Measurements from ENCODE around the gene RNF213.
"Not testable (repeated sequence)": the region's sequence is repeated elsewhere in the genome, so short reads cannot be mapped to it uniquely, and the experiment has no call there.

RNF213 gene

GRCh38 chr17:80274331-80274730 is 13.7 kb downstream of the RNF213 start:
- TF ChIP-seq CTCF (conservative IDR thresholded peaks at IDR 0.05): no peak
- no peak overlapping the region for H3K27ac ChIP-seq

GRCh38 chr17:80274871-80275449 is 14.3 kb downstream of the RNF213 start:
- TF ChIP-seq CTCF (conservative IDR thresholded peaks at IDR 0.05): no peak
- no peak overlapping the region for H3K27ac ChIP-seq

GRCh38 chr17:80275857-80276256 is 15.2 kb downstream of the RNF213 start:
- H3K27ac ChIP-seq: not testable (repeated sequence)

- no peak for TF ChIP-seq CTCF (conservative IDR thresholded peaks at IDR 0.05)
- no peak overlapping the region for H3K27ac ChIP-seq
Observed at GRCh38 chr17:80277751-80278671, 17.4 kb downstream of the RNF213 start.

GRCh38 chr17:80279895-80280294 is 19.2 kb downstream of the RNF213 start:
- peak; percentile 28; the same call in 1 of the 2 replicates for TF ChIP-seq CTCF (conservative IDR thresholded peaks at IDR 0.05)

GRCh38 chr17:80281516-80281915 is 20.9 kb downstream of the RNF213 start:
- TF ChIP-seq CTCF (conservative IDR thresholded peaks at IDR 0.05): no peak
- no peak overlapping the region for H3K27ac ChIP-seq

More at GRCh38 chr17:80279895-80280294, 19.2 kb downstream of the RNF213 start:
- peak overlapping the region; percentile 40 for H3K27ac ChIP-seq

GRCh38 chr17:80283116-80283852 is 22.6 kb downstream of the RNF213 start:
- no peak overlapping the region for H3K27ac ChIP-seq
- TF ChIP-seq CTCF (conservative IDR thresholded peaks at IDR 0.05): no peak

All from VCaP (cell line).